Activated naive CD8-positive, alpha-beta T cell treated with anti-CD3 and anti-CD28 coated beads, Interleukin-2, amount 10 ng/mL, durations not matched to agents 7 days and 5 days (primary cell): Measurements from ENCODE around the gene EXD3. TPM values are rescaled to one million over a fixed set of nuclear protein-coding genes. Genes with fewer than 3 reads are reported as not detected.

Experiments
- ATAC-seq: fragments of 150-1000 bp; cut with Tn5 transposase; one replicate; pipeline ENCODE4 v1.10.0; 2021; ENCODE audit warnings: low read depth, moderate library complexity
- POLR2A ChIA-PET: fragments of 350-600 bp; sonication (Branson Sonifier 250); formaldehyde crosslinking; loops from one replicate; lab custom pipeline; 2021; ENCODE audit warnings: antibody characterized with exemption; lab: Charles Lee
- DNase-seq: peaks from one replicate; pipeline ENCODE4 v3.0.0; 2021
- H3K27ac Mint-ChIP-seq: one replicate; pipeline ENCODE4 v1.8.0; 2022; ENCODE audit warnings: mild to moderate bottlenecking, mixed read lengths
- H3K27me3 Mint-ChIP-seq: one replicate; pipeline ENCODE4 v1.8.0; 2022; ENCODE audit warnings: mild to moderate bottlenecking, moderate library complexity, mixed read lengths
- H3K36me3 Mint-ChIP-seq: one replicate; pipeline ENCODE4 v1.8.0; 2021; ENCODE audit warnings: mild to moderate bottlenecking, mixed read lengths
- H3K4me1 Mint-ChIP-seq: one replicate; pipeline ENCODE4 v1.8.0; 2021; ENCODE audit warnings: mixed read lengths
- H3K4me3 Mint-ChIP-seq: one replicate; pipeline ENCODE4 v1.8.0; 2022; ENCODE audit warnings: mild to moderate bottlenecking, moderate library complexity, mixed read lengths
- H3K9me3 Mint-ChIP-seq: one replicate; pipeline ENCODE4 v1.8.0; 2021; ENCODE audit warnings: mixed read lengths
- total RNA-seq, 2 experiments: library from RNA; stranded (reverse); gene quantifications; one replicate each; pipeline ENCODE4 v1.2.3, GENCODE V29; 2021

Gene EXD3
- total RNA-seq, 2 experiments from 2014 or later, result 23.4 to 24.7 TPM

DNA sequence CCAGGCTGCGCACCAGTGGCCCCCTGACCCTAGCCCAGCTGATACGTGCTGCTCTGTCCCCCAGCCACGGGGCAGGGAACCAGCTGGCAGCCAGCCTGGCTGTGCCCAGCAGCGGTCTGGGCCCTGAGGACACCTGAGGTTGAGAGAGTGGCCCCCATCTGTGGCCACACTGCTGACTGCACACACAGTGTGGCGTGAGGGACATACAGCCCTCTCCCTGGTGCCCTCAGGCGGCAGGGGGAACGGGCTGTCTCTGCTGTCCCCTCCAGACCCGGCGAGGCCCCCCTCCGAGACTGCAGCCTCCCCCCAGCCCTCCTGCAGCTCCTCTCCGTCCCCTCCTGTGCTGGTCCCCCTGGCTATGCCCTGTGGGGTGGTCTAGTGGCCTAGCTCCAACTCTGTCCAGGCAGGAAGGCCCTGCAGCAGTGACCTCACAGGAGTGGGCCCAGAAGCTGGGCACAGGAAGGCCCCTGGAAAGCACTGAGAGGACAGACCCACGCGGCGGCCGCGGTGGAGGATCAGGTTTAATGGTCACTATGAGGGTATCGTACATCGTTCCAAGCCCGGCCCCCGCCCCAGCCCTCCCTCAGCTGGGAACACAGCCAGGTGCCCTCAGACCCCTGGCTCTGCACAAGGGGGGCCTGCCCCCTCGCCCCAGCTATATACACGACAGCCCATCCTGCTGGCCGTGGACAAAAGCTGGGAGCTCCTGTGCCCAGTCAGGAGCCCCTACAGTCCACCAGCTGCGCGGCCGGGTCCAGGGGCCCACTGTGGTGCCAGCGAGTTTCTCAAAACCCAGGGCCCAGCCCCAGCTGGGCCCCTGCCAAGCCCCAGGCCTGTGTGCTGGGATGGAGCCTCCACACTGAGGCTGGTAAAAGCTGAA, 25.0 kb upstream of the EXD3 start:
- H3K27ac Mint-ChIP-seq, result no peak overlapping the region
- POLR2A ChIA-PET, result no interaction called here

DNA sequence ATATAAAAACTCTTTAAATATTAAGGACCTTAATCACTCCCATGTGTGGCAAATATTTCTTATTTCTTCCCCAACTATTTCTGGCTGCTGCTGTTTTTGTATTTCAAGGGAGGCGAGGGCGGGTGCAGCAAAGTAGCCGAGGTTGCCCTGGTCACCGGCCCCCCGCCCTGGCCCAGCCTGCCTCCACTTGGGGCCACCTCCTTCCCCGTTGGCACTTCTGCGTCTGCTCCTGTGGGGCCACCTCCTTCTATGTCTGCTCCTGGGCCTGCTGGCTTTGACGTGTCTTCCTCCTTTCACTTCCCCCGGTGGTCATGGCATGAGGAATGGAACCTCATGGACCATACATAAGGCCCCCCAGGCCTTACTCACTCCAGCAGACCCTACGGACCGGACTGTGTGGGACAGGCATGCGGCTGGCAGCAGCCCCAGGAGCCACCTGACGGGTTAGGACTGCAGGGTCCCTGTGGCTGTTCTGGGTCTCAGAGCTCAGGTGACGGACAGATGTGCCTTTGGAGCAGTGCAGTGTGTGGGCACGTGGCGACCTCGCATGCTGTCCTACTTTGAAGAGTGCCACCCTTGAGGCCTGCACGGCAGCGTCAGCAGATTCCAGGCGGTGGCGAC, 24.0 kb upstream of the EXD3 start:
- no peaks in the 10 kb centered on the region for H3K9me3 Mint-ChIP-seq
- H3K36me3 Mint-ChIP-seq, result peaks cover 17% of the 10 kb centered on the region
- peak; percentile 28 for DNase-seq
- POLR2A ChIA-PET, result interaction anchor here (0.7 to 1.8 kb wide), 2 partner anchors 9 to 12 kb away, joined by 3 to 5 read pairs; partner anchors contain the start of gene NSMF
- peaks cover 23% of the 10 kb centered on the region for H3K27me3 Mint-ChIP-seq
- ATAC-seq, result no peak
- no peak overlapping the region for H3K27ac Mint-ChIP-seq
- H3K4me3 Mint-ChIP-seq, result no peak overlapping the region
- H3K4me1 Mint-ChIP-seq, result peaks cover 13% of the 10 kb centered on the region

More for the DNA sequence above, 25.0 kb upstream of the EXD3 start:
- H3K27me3 Mint-ChIP-seq, result peaks cover 13% of the 10 kb centered on the region
- H3K9me3 Mint-ChIP-seq, result no peaks in the 10 kb centered on the region
- H3K4me1 Mint-ChIP-seq, result peaks cover 15% of the 10 kb centered on the region
- peak; percentile 26 for DNase-seq
- no peak for ATAC-seq
- peaks cover 22% of the 10 kb centered on the region for H3K36me3 Mint-ChIP-seq
- H3K4me3 Mint-ChIP-seq, result no peak overlapping the region

- no peaks in the 10 kb centered on the region for H3K9me3 Mint-ChIP-seq
- no peak for ATAC-seq
- no peak overlapping the region for H3K27ac Mint-ChIP-seq
- H3K27me3 Mint-ChIP-seq, result peaks cover 25% of the 10 kb centered on the region
- H3K36me3 Mint-ChIP-seq, result peaks cover 17% of the 10 kb centered on the region
- POLR2A ChIA-PET, result interaction anchor here (0.7 to 2.3 kb wide), 3 partner anchors 10 to 23 kb away, joined by 3 to 8 read pairs (median 5); partner anchors contain the start of genes EXD3, NOXA1 and NSMF
- peaks cover 13% of the 10 kb centered on the region for H3K4me1 Mint-ChIP-seq
- H3K4me3 Mint-ChIP-seq, result no peak overlapping the region
- peak; percentile 29 for DNase-seq
These were observed 23.0 kb upstream of the EXD3 start for GRCh38 chr9:137445930-137446431.

DNA sequence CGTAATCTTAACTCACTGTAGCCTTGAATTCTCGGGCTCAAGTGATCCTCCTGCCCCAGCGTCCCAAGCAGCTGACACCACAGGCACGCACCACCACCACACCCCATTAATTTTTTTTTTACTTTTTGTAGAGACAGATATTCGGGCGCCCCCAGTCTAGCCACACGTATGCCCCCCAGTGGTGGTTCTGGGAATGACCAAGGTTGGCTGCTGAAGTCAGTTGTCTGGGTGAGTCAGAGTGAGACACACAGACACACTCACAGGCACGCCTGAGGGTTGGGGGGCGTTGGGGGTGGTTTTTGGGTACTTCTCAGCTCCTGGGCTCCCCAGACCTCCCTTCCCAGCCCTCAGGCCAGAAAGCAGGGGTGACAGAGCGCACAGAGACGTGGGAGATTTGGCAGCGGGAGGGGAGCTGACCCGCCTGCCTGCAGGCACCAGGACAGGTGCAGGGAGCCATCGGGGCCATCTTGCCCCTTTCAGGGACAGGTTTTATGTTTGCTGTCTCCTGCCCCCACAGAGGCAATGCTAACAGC, 22.4 kb upstream of the EXD3 start:
- H3K36me3 Mint-ChIP-seq, result peaks cover 17% of the 10 kb centered on the region
- POLR2A ChIA-PET, result interaction anchor here (1.8 to 2.3 kb wide), 2 partner anchors 10 to 22 kb away, joined by 5 to 8 read pairs; partner anchors contain the start of genes EXD3 and NOXA1
- DNase-seq (peak; percentile 87), ATAC-seq (peak; percentile 84)
- no peak overlapping the region for H3K4me3 Mint-ChIP-seq
- peaks cover 25% of the 10 kb centered on the region for H3K27me3 Mint-ChIP-seq
- no peaks in the 10 kb centered on the region for H3K9me3 Mint-ChIP-seq
- peaks cover 13% of the 10 kb centered on the region for H3K4me1 Mint-ChIP-seq
- H3K27ac Mint-ChIP-seq, result no peak overlapping the region

GRCh38 chr9:137444106-137444790, 21.3 kb upstream of the EXD3 start:
- H3K27ac Mint-ChIP-seq, result no peak overlapping the region
- no peak for ATAC-seq
- peaks cover 27% of the 10 kb centered on the region for H3K27me3 Mint-ChIP-seq
- H3K9me3 Mint-ChIP-seq, result no peaks in the 10 kb centered on the region
- peaks cover 10% of the 10 kb centered on the region for H3K36me3 Mint-ChIP-seq
- no peak overlapping the region for H3K4me3 Mint-ChIP-seq
- POLR2A ChIA-PET, result interaction anchor here (1.0 to 2.3 kb wide), 3 partner anchors 9 to 21 kb away, joined by 3 to 8 read pairs (median 3); partner anchors contain the start of genes EXD3 and NOXA1
- H3K4me1 Mint-ChIP-seq, result peaks cover 10% of the 10 kb centered on the region
- DNase-seq, result no peak

GRCh38 chr9:137441935-137442321, 19.0 kb upstream of the EXD3 start:
- no peaks in the 10 kb centered on the region for H3K9me3 Mint-ChIP-seq

GRCh38 chr9:137441289-137441934, 18.4 kb upstream of the EXD3 start, which contains the start of gene ENTPD8:
Gene ENTPD8 (minus strand): TSS chr9:137441357. CDS start chr9:137438285, 3,072 bp downstream.
- ATAC-seq, result no peak
- peak; percentile 42 for DNase-seq
- POLR2A ChIA-PET, result interaction anchor here (1.1 kb wide), 1 partner anchor 14 kb away, joined by 4 read pairs; no protein-coding TSS in a partner anchor

More at GRCh38 chr9:137441935-137442321, 19.0 kb upstream of the EXD3 start:
- DNase-seq (no peak), ATAC-seq (no peak)
- Mint-ChIP-seq H3K36me3 (peaks cover under 1% of the 10 kb centered on the region), H3K4me3 (peak overlapping the region; percentile 56), H3K4me1 (peaks cover 8% of the 10 kb centered on the region), H3K27me3 (peaks cover 27% of the 10 kb centered on the region), H3K27ac (no peak overlapping the region)
- POLR2A ChIA-PET, result interaction anchor here (1.1 kb wide), 1 partner anchor 14 kb away, joined by 4 read pairs; no protein-coding TSS in a partner anchor

GRCh38 chr9:137439158-137439714, 16.3 kb upstream of the EXD3 start:
- Mint-ChIP-seq H3K4me3 (no peak overlapping the region), H3K27ac (no peak overlapping the region), H3K36me3 (no peaks in the 10 kb centered on the region), H3K4me1 (peaks cover 4% of the 10 kb centered on the region), H3K9me3 (no peaks in the 10 kb centered on the region), H3K27me3 (peaks cover 22% of the 10 kb centered on the region)
- DNase-seq, result peak; percentile 32
- POLR2A ChIA-PET, result no interaction called here
- ATAC-seq, result no peak

More at GRCh38 chr9:137441289-137441934, 18.4 kb upstream of the EXD3 start, which contains the start of gene ENTPD8:
- Mint-ChIP-seq H3K9me3 (no peaks in the 10 kb centered on the region), H3K27ac (no peak within 1 kb of the TSS), H3K4me1 (peaks cover 8% of the 10 kb centered on the region), H3K4me3 (peak within 1 kb of the TSS; percentile 56), H3K27me3 (peaks cover 27% of the 10 kb centered on the region), H3K36me3 (no peaks in the 10 kb centered on the region)

DNA sequence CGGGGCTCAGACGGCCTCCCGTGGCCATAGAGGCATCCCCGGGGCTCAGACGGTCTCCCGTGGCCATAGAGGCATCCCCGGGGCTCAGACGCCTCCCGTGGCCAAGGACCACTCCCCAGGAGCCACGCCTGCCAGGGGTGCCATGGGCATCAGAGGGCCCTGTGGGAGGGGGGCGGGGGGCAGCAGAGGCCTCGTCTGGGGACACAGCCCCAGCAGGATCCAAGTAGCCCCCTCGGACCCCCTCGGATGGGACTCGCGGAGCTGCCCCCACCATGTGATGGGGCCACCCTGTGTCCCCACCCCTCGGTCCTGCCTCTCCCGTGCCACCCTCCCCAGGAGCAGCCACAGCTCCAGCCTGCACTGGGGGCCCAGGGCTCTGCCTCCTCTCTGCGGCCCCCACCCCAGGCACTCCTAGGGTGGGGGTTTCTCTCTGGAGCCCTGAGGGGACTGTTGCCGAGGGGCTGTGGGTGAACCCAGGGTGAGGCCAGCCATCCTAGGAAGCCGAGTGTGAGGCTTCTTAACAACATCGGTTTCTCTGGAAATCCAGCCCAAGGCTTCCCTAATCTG, 15.7 kb upstream of the EXD3 start:
- DNase-seq (no peak), ATAC-seq (no peak)
- no peaks in the 10 kb centered on the region for H3K9me3 Mint-ChIP-seq
- no peak overlapping the region for H3K27ac Mint-ChIP-seq
- POLR2A ChIA-PET, result interaction anchor here (0.5 kb wide), 1 partner anchor 368 kb away, joined by 6 read pairs; the partner anchor contains the start of gene SAPCD2
- H3K36me3 Mint-ChIP-seq, result no peaks in the 10 kb centered on the region
- H3K27me3 Mint-ChIP-seq, result peaks cover 20% of the 10 kb centered on the region
- no peak overlapping the region for H3K4me3 Mint-ChIP-seq
- peaks cover 4% of the 10 kb centered on the region for H3K4me1 Mint-ChIP-seq

DNA sequence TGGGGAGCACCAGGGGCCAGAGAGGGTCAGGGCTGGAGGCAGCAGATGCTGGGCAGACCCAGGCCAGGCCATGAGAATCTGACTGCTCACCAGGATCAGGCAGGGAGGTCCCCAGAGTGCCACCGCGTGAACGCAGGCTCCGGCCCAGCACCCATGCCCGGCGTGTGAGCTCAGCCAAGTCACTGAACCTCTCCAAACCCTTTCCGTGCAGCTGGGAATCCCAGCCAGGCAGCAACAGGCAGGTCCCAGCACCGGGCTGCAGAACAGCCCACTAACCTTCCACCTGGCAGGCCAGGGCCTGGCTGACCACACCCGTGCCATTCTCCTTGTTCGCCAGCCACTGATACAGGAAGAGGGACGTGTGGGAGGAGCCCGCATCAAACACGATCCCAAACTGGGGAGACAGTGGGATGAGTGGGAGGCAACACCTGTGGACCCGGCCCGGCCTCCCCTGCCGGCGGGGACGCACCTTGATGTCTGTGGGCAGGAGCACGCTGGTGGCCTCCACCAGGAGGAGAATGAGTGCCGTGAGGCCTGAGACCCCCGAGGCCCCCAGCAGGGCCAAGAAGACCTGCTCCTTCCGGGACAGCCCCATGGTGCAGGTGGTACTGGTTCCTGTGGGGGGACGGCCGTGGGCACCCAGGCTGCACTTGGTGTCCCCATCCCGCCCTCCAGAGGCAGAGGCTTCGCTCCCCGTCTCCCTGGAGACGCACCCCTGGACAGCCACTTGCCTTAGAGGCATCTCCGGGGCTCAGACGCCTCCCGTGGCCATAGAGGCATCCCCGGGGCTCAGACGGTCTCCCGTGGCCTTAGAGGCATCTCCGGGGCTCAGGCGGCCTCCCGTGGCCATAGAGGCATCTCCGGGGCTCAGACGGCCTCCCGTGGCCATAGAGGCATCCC, 15.0 kb upstream of the EXD3 start:
- peaks cover 14% of the 10 kb centered on the region for H3K27me3 Mint-ChIP-seq
- no peak overlapping the region for H3K4me3 Mint-ChIP-seq
- H3K4me1 Mint-ChIP-seq, result peaks cover 4% of the 10 kb centered on the region
- H3K36me3 Mint-ChIP-seq, result no peaks in the 10 kb centered on the region
- H3K27ac Mint-ChIP-seq, result no peak overlapping the region
- POLR2A ChIA-PET, result interaction anchor here (0.5 kb wide), 1 partner anchor 368 kb away, joined by 6 read pairs; the partner anchor contains the start of gene SAPCD2
- no peaks in the 10 kb centered on the region for H3K9me3 Mint-ChIP-seq
- peak; percentile 31 for DNase-seq
- no peak for ATAC-seq
